CD14-positive monocyte (primary cell): ENCODE data around the gene MEIS2. TPM values are rescaled to one million over a fixed set of nuclear protein-coding genes. Genes with fewer than 3 reads are reported as not detected.

Experiments
- DNase-seq, 3 donors: peaks; one replicate each; pipeline ENCODE4 v3.0.0-alpha.2; 2011 to 2022
- H2AFZ ChIP-seq: 2 replicates; pipeline ENCODE4 v1.6.0; 2012; ENCODE audit warnings: mild to moderate bottlenecking, low read depth, low read length, inconsistent platforms; ENCODE audit not compliant: insufficient read depth, poor library complexity, severe bottlenecking
- H3K27ac ChIP-seq, 2 donors: 1 replicate in 1 of 2; 2 replicates in 1 of 2; pipeline ENCODE4 v1.5.1; 2012 to 2013; ENCODE audit warnings: low read length in 2 of 2, control low read depth in 1 of 2, inconsistent platforms in 1 of 2, low read depth in 1 of 2, mild to moderate bottlenecking in 1 of 2
- H3K27me3 ChIP-seq, 2 donors: one replicate each; pipeline versions ENCODE4 v1.6.0 to v1.6.1; 2011 to 2013; ENCODE audit warnings: low read length in 2 of 2; ENCODE audit not compliant: control insufficient read depth in 2 of 2, insufficient read depth in 2 of 2
- H3K36me3 ChIP-seq, 2 donors: replicated peaks in 1 of 2; 1 replicate in 1 of 2; 2 replicates in 1 of 2; pipeline versions ENCODE4 v1.5.1 to v1.6.1; 2012 to 2013; ENCODE audit warnings: low read length in 2 of 2, control low read depth in 1 of 2, inconsistent platforms in 1 of 2, mild to moderate bottlenecking in 1 of 2; ENCODE audit not compliant: insufficient read depth in 2 of 2, control insufficient read depth in 1 of 2
- H3K4me1 ChIP-seq, 2 donors: 1 replicate in 1 of 2; 2 replicates in 1 of 2; pipeline versions ENCODE4 v1.5.1 to v1.6.1; 2012 to 2013; ENCODE audit warnings: low read length in 2 of 2, control low read depth in 1 of 2, inconsistent platforms in 1 of 2, mild to moderate bottlenecking in 1 of 2, moderate library complexity in 1 of 2; ENCODE audit not compliant: insufficient read depth in 2 of 2, control insufficient read depth in 1 of 2
- H3K4me2 ChIP-seq: replicated peaks from 2 replicates; pipeline ENCODE3; 2012; ENCODE audit warnings: low read length, moderate library complexity, mild to moderate bottlenecking; ENCODE audit not compliant: poor library complexity, severe bottlenecking; ENCODE audit errors: extremely low read depth
- H3K4me3 ChIP-seq, 3 experiments: fragments of 200-600 bp in 1 of 3; sonication (generic) in 1 of 3; replicated peaks in 1 of 3; 1 replicate in 2 of 3; 2 replicates in 1 of 3; pipeline ENCODE4 v1.5.1; 2011 to 2013; ENCODE audit warnings: low read length in 3 of 3, mild to moderate bottlenecking in 3 of 3, control low read depth in 2 of 3, low read depth in 2 of 3, inconsistent platforms in 1 of 3, moderate library complexity in 1 of 3
- H3K79me2 ChIP-seq: 2 replicates; pipeline ENCODE4 v1.6.0; 2012; ENCODE audit warnings: mild to moderate bottlenecking, control low read depth, inconsistent platforms, low read length, moderate library complexity; ENCODE audit not compliant: insufficient read depth
- H3K9ac ChIP-seq: 2 replicates; pipeline ENCODE4 v1.6.0; 2017; ENCODE audit warnings: low read length, mild to moderate bottlenecking; ENCODE audit not compliant: insufficient read depth, poor library complexity, severe bottlenecking
- H3K9me3 ChIP-seq, 2 donors: replicated peaks in 1 of 2; 1 replicate in 1 of 2; 2 replicates in 1 of 2; pipeline versions ENCODE4 v1.5.1 to v1.6.1; 2012 to 2013; ENCODE audit warnings: low read length in 2 of 2, control low read depth in 1 of 2; ENCODE audit not compliant: control insufficient read depth in 1 of 2, insufficient read depth in 1 of 2
- H4K20me1 ChIP-seq: 2 replicates; pipeline ENCODE4 v1.6.0; 2012; ENCODE audit warnings: mild to moderate bottlenecking, low read length, control low read depth, moderate library complexity; ENCODE audit not compliant: insufficient read depth
- H3K27ac Mint-ChIP-seq, 7 donors: one replicate each; pipeline ENCODE4 v1.8.0; 2020; ENCODE audit warnings: mild to moderate bottlenecking in 7 of 7, mixed read lengths in 7 of 7, moderate library complexity in 6 of 7, inconsistent platforms in 2 of 7
- H3K27me3 Mint-ChIP-seq, 3 donors: one replicate each; pipeline ENCODE4 v1.8.0; 2021 to 2022; ENCODE audit warnings: low read depth in 3 of 3, mild to moderate bottlenecking in 3 of 3, mixed read lengths in 3 of 3, moderate library complexity in 3 of 3, inconsistent platforms in 1 of 3
- H3K36me3 Mint-ChIP-seq, 2 donors: one replicate each; pipeline ENCODE4 v1.8.0; 2020; ENCODE audit warnings: mixed read lengths in 2 of 2, inconsistent platforms in 1 of 2, mild to moderate bottlenecking in 1 of 2
- H3K4me1 Mint-ChIP-seq: one replicate; pipeline ENCODE4 v1.8.0; 2020; ENCODE audit warnings: mild to moderate bottlenecking, mixed read lengths
- H3K4me3 Mint-ChIP-seq, 2 donors: one replicate each; pipeline ENCODE4 v1.8.0; 2020; ENCODE audit warnings: mild to moderate bottlenecking in 2 of 2, mixed read lengths in 2 of 2, moderate library complexity in 1 of 2
- H3K9me3 Mint-ChIP-seq, 7 donors: one replicate each; pipeline ENCODE4 v1.8.0; 2020 to 2022; ENCODE audit warnings: mixed read lengths in 7 of 7, mild to moderate bottlenecking in 6 of 7, moderate library complexity in 6 of 7, inconsistent platforms in 2 of 7
- CTCF ChIP-seq: fragments of 200-600 bp; IDR thresholded peaks from one replicate; pipeline ENCODE4 v1.8.0; 2022; ENCODE audit warnings: antibody characterized with exemption, mild to moderate bottlenecking
- WGBS: methylation state at CpG from one replicate; pipeline ENCODE4 v1.1.5; 2013; ENCODE audit warnings: missing lambda C conversion rate; ENCODE audit not compliant: insufficient coverage; 5-methylcytosine and 5-hydroxymethylcytosine counted together
- intact Hi-C, 2 donors: fragments of 100-400 bp; cut with micrococcal nuclease; formaldehyde crosslinking; loops; one replicate each; pipeline versions ENCODE4 v1.15.0 to v1.15.1; 2023
- polyA plus RNA-seq, 3 donors: library from polyadenylated mRNA; depleted of rRNA in 1 of 3; unstranded in 2 of 3; stranded (reverse) in 1 of 3; fragments of 300-500 nt in 2 of 3; fragments of >200 nt in 1 of 3; fragmentation: Illumina TruSeq in 2 of 3; gene quantifications; 1 replicate in 2 of 3; 2 replicates in 1 of 3; pipeline ENCODE4 v1.2.3, GENCODE V29; 2012 to 2021

Gene MEIS2
- polyA plus RNA-seq, 3 donors: not detected

GRCh38 chr15:36970522-36970921, 129.8 kb downstream of the MEIS2 start:
- no peaks in the 10 kb centered on the region for H3K4me1 Mint-ChIP-seq
- Histone ChIP-seq H3K79me2 (no peaks in the 10 kb centered on the region), H4K20me1 (no peaks in the 10 kb centered on the region), H3K4me1 (no peaks in the 10 kb centered on the region), H3K4me2 (no peak overlapping the region), H3K27me3 (no peaks in the 10 kb centered on the region), H3K9me3 (no peaks in the 10 kb centered on the region), H3K9ac (no peak overlapping the region), H3K27ac (no peak overlapping the region), H2AFZ (no peak overlapping the region), H3K4me3 (no peak overlapping the region), H3K36me3 (no peaks in the 10 kb centered on the region)
- no peak overlapping the region for H3K4me3 Mint-ChIP-seq
- intact Hi-C loops: no loop called here
- peaks cover 0 to 5% (median 2%) of the 10 kb centered on the region in 7 donors for H3K9me3 Mint-ChIP-seq
- no peak overlapping the region for H3K27ac Mint-ChIP-seq
- no peak for DNase-seq
- H3K36me3 Mint-ChIP-seq: no peaks in the 10 kb centered on the region
- peaks cover 0 to 1% (median 0%) of the 10 kb centered on the region in 3 donors for H3K27me3 Mint-ChIP-seq
- TF ChIP-seq CTCF: no peak
- 100% methylated on average over 1 of the region's 5 CpGs for WGBS

GRCh38 chr15:36967929-36968328, 132.4 kb downstream of the MEIS2 start:
- no peaks in the 10 kb centered on the region for H4K20me1 ChIP-seq
- H3K9me3 ChIP-seq: no peaks in the 10 kb centered on the region
- no peak for DNase-seq
- H3K27me3 ChIP-seq: no peaks in the 10 kb centered on the region
- H2AFZ ChIP-seq: no peak overlapping the region
- WGBS: no CpG with 5 or more reads among the region's 4 CpGs
- H3K4me3 Mint-ChIP-seq: no peak overlapping the region
- H3K79me2 ChIP-seq: no peaks in the 10 kb centered on the region
- no peak overlapping the region for H3K9ac ChIP-seq
- H3K9me3 Mint-ChIP-seq: peaks cover 0 to 5% (median 2%) of the 10 kb centered on the region in 7 donors
- H3K4me3 ChIP-seq: no peak overlapping the region
- H3K36me3 Mint-ChIP-seq: no peaks in the 10 kb centered on the region
- H3K27me3 Mint-ChIP-seq: peaks cover 0 to 2% (median 0%) of the 10 kb centered on the region in 3 donors
- intact Hi-C loops: no loop called here
- no peaks in the 10 kb centered on the region for H3K36me3 ChIP-seq
- H3K4me1 Mint-ChIP-seq: no peaks in the 10 kb centered on the region
- H3K27ac ChIP-seq: no peak overlapping the region
- H3K27ac Mint-ChIP-seq: no peak overlapping the region
- no peak for TF ChIP-seq CTCF
- no peaks in the 10 kb centered on the region for H3K4me1 ChIP-seq
- no peak overlapping the region for H3K4me2 ChIP-seq
